SK-N-SH (cell line): ENCODE results near the gene EIF5A. TPM values are rescaled to one million over a fixed set of nuclear protein-coding genes. Genes with fewer than 3 reads are reported as not detected.
A peak's percentile ranks its signal among the peaks of the same experiment; 100 is the strongest.

Experiments used
- CTCF ChIA-PET: fragments of 300-600, 350-600 bp; formaldehyde crosslinking; extraction: SDS; loops from one replicate; lab custom pipeline; 2021; lab: Yijun Ruan, JAX
- POLR2A ChIA-PET: fragments of 350-600 bp; sonication (Branson Sonifier 250); formaldehyde crosslinking; extraction: SDS; loops from one replicate; lab custom pipeline; 2020; ENCODE audit warnings: antibody characterized with exemption, inconsistent platforms; lab: Yijun Ruan, JAX
- DNase-seq: peaks from one replicate; pipeline ENCODE4 v3.0.0; 2012
- H2AFZ ChIP-seq: fragments of 200-600 bp; sonication (generic); 2 replicates; pipeline ENCODE4 v1.8.1; 2016; ENCODE audit warnings: antibody characterized with exemption, mild to moderate bottlenecking, low read depth
- H3F3A ChIP-seq: fragments of 200-600 bp; sonication (generic); replicated peaks from 2 replicates; pipeline ENCODE3; 2016; ENCODE audit warnings: antibody characterized with exemption, mild to moderate bottlenecking; ENCODE audit not compliant: insufficient read depth
- H3K27ac ChIP-seq, 2 experiments: fragments of 200-500 bp in 1 of 2; fragments of 200-600 bp in 1 of 2; sonication (Bioruptor generic) in 1 of 2; sonication (generic), shearing (Covaris generic) in 1 of 2; 2 replicates each; pipeline versions ENCODE4 v1.5.1 to v1.6.1; 2014 to 2016; ENCODE audit warnings: low read depth in 2 of 2, inconsistent platforms in 1 of 2, low read length in 1 of 2, mild to moderate bottlenecking in 1 of 2, mixed read lengths in 1 of 2
- H3K27me3 ChIP-seq: fragments of 200-600 bp; sonication (generic), shearing (Covaris generic); 2 replicates; pipeline ENCODE4 v1.6.1; 2016; ENCODE audit warnings: mixed run types; ENCODE audit not compliant: insufficient read depth
- H3K36me3 ChIP-seq, 2 experiments: fragments of 200-500 bp in 1 of 2; fragments of 200-600 bp in 1 of 2; sonication (Bioruptor generic) in 1 of 2; sonication (generic) in 1 of 2; replicated peaks in 1 of 2; 2 replicates each; pipeline versions ENCODE3 to v1.5.1; 2014 to 2016; ENCODE audit warnings: low read length in 1 of 2, mild to moderate bottlenecking in 1 of 2; ENCODE audit not compliant: insufficient read depth in 2 of 2, control insufficient read depth in 1 of 2
- H3K4me1 ChIP-seq, 2 experiments: fragments of 200-500 bp in 1 of 2; fragments of 200-600 bp in 1 of 2; sonication (Bioruptor generic) in 1 of 2; sonication (generic), shearing (Covaris generic) in 1 of 2; 2 replicates each; pipeline versions ENCODE4 v1.5.1 to v1.6.1; 2014 to 2016; ENCODE audit warnings: low read depth in 1 of 2, low read length in 1 of 2, mixed run types in 1 of 2; ENCODE audit not compliant: insufficient read depth in 2 of 2, control insufficient read depth in 1 of 2
- H3K4me2 ChIP-seq: fragments of 200-600 bp; sonication (generic), shearing (Covaris generic); 2 replicates; pipeline ENCODE4 v1.6.1; 2017; ENCODE audit warnings: mixed run types
- H3K4me3 ChIP-seq, 2 experiments: fragments of 200-500 bp in 1 of 2; fragments of 200-600 bp in 1 of 2; sonication (Bioruptor generic) in 1 of 2; sonication (generic), shearing (Covaris generic) in 1 of 2; 2 replicates each; pipeline versions ENCODE4 v1.5.1 to v1.8.1; 2014 to 2016; ENCODE audit warnings: low read depth in 2 of 2, inconsistent platforms in 1 of 2, low read length in 1 of 2, mild to moderate bottlenecking in 1 of 2, mixed read lengths in 1 of 2, moderate library complexity in 1 of 2
- H3K79me2 ChIP-seq: fragments of 200-600 bp; sonication (generic); 2 replicates; pipeline ENCODE4 v1.8.1; 2017; ENCODE audit warnings: mild to moderate bottlenecking; ENCODE audit not compliant: insufficient read depth
- H3K9ac ChIP-seq: fragments of 200-600 bp; sonication (generic); 2 replicates; pipeline ENCODE4 v1.6.1; 2017; ENCODE audit warnings: mixed run types
- H3K9me2 ChIP-seq: fragments of 200-600 bp; sonication (generic); 2 replicates; pipeline ENCODE4 v1.6.1; 2017; ENCODE audit warnings: mixed run types
- H3K9me3 ChIP-seq: fragments of 200-600 bp; sonication (generic); 2 replicates; pipeline ENCODE4 v1.6.1; 2017; ENCODE audit warnings: mixed run types, mild to moderate bottlenecking, moderate library complexity
- H4K20me1 ChIP-seq: fragments of 200-600 bp; sonication (generic); 2 replicates; pipeline ENCODE4 v1.6.1; 2017; ENCODE audit warnings: mild to moderate bottlenecking, mixed run types; ENCODE audit not compliant: insufficient read depth
- CTCF ChIP-seq: fragments of 200-600 bp; sonication (generic); IDR thresholded peaks from 2 replicates; pipeline ENCODE4 v1.6.1; 2017; ENCODE audit warnings: antibody characterized with exemption, mild to moderate bottlenecking, moderate library complexity
- ELF1 ChIP-seq: IDR thresholded peaks from 2 replicates; pipeline ENCODE4 v1.4.0; 2012
- FOSL2 ChIP-seq: IDR thresholded peaks from 2 replicates; pipeline ENCODE4 v1.4.0; 2012; ENCODE audit warnings: low read depth, mild to moderate bottlenecking, moderate library complexity, borderline replicate concordance
- FOXM1 ChIP-seq: IDR thresholded peaks from 2 replicates; pipeline ENCODE4 v1.4.0; 2012; ENCODE audit warnings: low read depth, mild to moderate bottlenecking
- JUND ChIP-seq: IDR thresholded peaks from 2 replicates; pipeline ENCODE4 v1.4.0; 2012
- PBX3 ChIP-seq: IDR thresholded peaks from 2 replicates; pipeline ENCODE4; 2012
- RAD21 ChIP-seq: IDR thresholded peaks from 2 replicates; pipeline ENCODE4 v1.6.1; 2012; ENCODE audit warnings: mild to moderate bottlenecking, low read length
- SIN3A ChIP-seq: IDR thresholded peaks from 2 replicates; pipeline ENCODE4 v1.6.1; 2012; ENCODE audit warnings: low read depth, mild to moderate bottlenecking, low read length, moderate library complexity, borderline replicate concordance
- SMC3 ChIP-seq: IDR thresholded peaks from 2 replicates; pipeline ENCODE4 v1.6.1; 2012; ENCODE audit warnings: low read depth, low read length, improper control_type of control experiment
- TAF1 ChIP-seq: IDR thresholded peaks from 2 replicates; pipeline ENCODE4 v1.6.1; 2012; ENCODE audit warnings: low read depth, mild to moderate bottlenecking, low read length, moderate library complexity, borderline replicate concordance
- WGBS: methylation state at CpG from one replicate; pipeline ENCODE4 v1.1.6; 2017; ENCODE audit warnings: low lambda C conversion rate; 5-methylcytosine and 5-hydroxymethylcytosine counted together
- polyA plus RNA-seq, 3 experiments: library from polyadenylated mRNA; depleted of rRNA; stranded (reverse); fragments of >200 nt; gene quantifications; 2 replicates each; pipeline ENCODE4 v1.2.3, GENCODE V29; 2012

The EIF5A gene
- polyA plus RNA-seq, 1 of the 3 experiments (the other 2 are of a cell fraction), result 971 TPM

DNA sequence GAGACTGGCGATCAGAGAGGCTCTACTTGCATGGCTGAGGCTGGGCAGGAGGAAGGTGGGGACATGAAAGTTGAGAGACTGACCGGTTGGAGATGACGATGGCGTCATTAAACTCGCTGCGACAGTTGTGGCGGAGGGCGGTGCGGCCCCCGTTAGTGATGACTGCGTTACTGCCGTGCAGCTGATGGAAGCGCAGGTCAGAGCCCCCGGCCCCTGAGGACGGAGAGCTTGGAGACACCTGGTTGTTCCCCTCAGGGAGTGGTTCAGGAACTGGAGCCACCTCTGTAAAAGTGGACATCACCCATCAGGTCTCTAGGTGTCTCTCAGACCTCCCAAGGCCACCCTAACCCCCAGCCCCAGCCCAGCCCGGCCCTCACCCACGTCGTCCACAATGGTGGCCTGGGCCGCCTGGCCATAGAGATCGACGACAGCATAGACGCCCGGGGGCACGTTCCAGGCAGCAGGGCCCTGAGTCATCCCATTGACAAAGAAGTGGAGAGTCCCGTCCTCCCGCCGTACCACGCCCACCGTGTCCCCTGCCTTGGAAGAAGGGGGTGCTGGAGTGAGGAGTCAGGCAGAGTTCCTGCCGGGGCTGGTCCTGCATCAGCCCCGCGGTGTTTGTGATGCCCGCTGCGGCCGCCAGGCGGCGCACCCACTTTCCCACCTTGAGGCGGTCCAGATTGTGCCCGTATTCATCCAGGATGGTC is 16.5 kb downstream of the EIF5A start:
- no peak overlapping the region; a peak in 1 of 4 replicates for H3K4me3 ChIP-seq

DNA sequence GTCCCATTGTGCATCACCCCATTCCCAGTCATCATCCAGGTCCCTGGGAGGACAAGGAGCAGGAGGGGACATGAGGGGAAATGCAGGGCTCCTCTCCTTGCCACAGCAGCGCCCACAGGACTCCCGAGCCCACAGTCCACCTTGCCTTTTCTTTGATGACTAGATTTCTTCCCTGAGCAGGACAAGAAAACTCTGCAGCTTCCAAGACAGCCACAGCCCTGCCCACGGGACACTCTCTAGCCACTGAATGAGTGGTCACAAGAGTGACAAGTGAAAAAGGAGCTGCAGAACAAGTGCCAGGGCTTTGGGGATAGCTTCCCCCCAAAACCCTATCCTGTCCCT is 17.0 kb downstream of the EIF5A start:
- 0 out of 2 replicates have a peak, but pooled peaks have one; percentile 33 for TF ChIP-seq CTCF
- TF ChIP-seq ELF1, result no peak
- ChIA-PET CTCF (interaction anchor here (0.6 to 8.4 kb wide), 17 partner anchors 9 to 279 kb away, joined by 3 to 55 read pairs (median 4); partner anchors contain the start of genes ACAP1, DVL2, GPS2 and SENP3), POLR2A (no interaction called here)
- Histone ChIP-seq H3F3A (no peaks in the 10 kb centered on the region), H4K20me1 (no peaks in the 10 kb centered on the region), H3K4me1 (peaks cover 0 to 7% of the 10 kb centered on the region in 2 experiments; a peak in 1 of 4 replicates), H3K9me3 (no peaks in the 10 kb centered on the region), H3K9ac (no peak overlapping the region), H3K4me3 (no peak overlapping the region; a peak in 1 of 4 replicates), H3K36me3 (peaks cover 5 to 58% of the 10 kb centered on the region in 2 experiments), H3K79me2 (peaks cover 17% of the 10 kb centered on the region; the same call in 1 of the 2 replicates), H2AFZ (no peak overlapping the region), H3K4me2 (no peak overlapping the region), H3K9me2 (no peaks in the 10 kb centered on the region), H3K27ac (no peak overlapping the region), H3K27me3 (no peaks in the 10 kb centered on the region)
- no peak for DNase-seq
- WGBS, result 78% methylated on average over 3 of the region's 3 CpGs

More for the DNA sequence above, 16.5 kb downstream of the EIF5A start:
- Histone ChIP-seq H3K79me2 (peaks cover 17% of the 10 kb centered on the region; the same call in 1 of the 2 replicates), H3K9ac (no peak overlapping the region), H2AFZ (no peak overlapping the region), H3K9me2 (no peaks in the 10 kb centered on the region), H3K4me2 (no peak overlapping the region), H3F3A (no peaks in the 10 kb centered on the region), H3K4me1 (peaks cover 0 to 7% of the 10 kb centered on the region in 2 experiments; a peak in 1 of 4 replicates), H4K20me1 (no peaks in the 10 kb centered on the region), H3K9me3 (no peaks in the 10 kb centered on the region), H3K27me3 (no peaks in the 10 kb centered on the region), H3K27ac (no peak overlapping the region), H3K36me3 (peaks cover 5 to 61% of the 10 kb centered on the region in 2 experiments)
- peak; percentile 90 for DNase-seq
- 86% methylated on average over 26 of the region's 39 CpGs for WGBS
- POLR2A ChIA-PET, result no interaction called here
- CTCF ChIA-PET, result interaction anchor here (0.6 to 8.4 kb wide), 12 partner anchors 8 to 237 kb away, joined by 3 to 55 read pairs (median 4); partner anchors contain the start of genes ACAP1, GPS2 and SENP3
- TF ChIP-seq FOXM1, result no peak
- no peak for TF ChIP-seq TAF1
- no peak for TF ChIP-seq PBX3
- no peak for TF ChIP-seq SIN3A
- peak; percentile 71 for TF ChIP-seq SMC3
- peak; percentile 57 for TF ChIP-seq RAD21
- no peak for TF ChIP-seq JUND
- peak; percentile 82 for TF ChIP-seq CTCF
- TF ChIP-seq FOSL2, result no peak
